NCI-H2196 treated with DMSO at 0.1 percent for 48 hours (cell line): ENCODE data around the gene PRKAR1A.
"Not testable (repeated sequence)": the region's sequence is repeated elsewhere in the genome, so short reads cannot be mapped to it uniquely, and the experiment has no call there.

Experiments used
- DNase-seq: peaks from one replicate; lab custom pipeline; 2025; ENCODE audit not compliant: unreplicated experiment; lab: John Stamatoyannopoulos, UW

The PRKAR1A gene

DNA sequence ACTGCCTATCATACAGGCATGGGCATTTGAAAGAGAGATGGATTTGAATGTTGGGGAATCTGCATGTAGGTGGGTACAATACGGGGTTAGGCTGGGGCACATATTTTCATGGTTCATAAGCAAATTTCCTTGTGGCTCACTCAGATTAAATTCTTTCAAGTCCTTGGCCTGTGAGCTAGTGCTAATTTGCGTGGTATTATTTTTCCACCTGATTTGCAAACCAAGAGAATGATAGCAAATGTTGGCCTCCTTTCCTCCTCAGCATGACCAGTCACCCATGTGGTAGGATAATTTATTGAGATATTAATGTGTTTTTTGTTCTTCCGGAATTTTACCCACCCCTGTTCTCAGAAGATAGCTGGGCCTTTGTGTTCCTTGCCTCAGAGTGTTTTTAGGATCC, 66.0 kb downstream of the PRKAR1A start:
- no peak for DNase-seq

DNA sequence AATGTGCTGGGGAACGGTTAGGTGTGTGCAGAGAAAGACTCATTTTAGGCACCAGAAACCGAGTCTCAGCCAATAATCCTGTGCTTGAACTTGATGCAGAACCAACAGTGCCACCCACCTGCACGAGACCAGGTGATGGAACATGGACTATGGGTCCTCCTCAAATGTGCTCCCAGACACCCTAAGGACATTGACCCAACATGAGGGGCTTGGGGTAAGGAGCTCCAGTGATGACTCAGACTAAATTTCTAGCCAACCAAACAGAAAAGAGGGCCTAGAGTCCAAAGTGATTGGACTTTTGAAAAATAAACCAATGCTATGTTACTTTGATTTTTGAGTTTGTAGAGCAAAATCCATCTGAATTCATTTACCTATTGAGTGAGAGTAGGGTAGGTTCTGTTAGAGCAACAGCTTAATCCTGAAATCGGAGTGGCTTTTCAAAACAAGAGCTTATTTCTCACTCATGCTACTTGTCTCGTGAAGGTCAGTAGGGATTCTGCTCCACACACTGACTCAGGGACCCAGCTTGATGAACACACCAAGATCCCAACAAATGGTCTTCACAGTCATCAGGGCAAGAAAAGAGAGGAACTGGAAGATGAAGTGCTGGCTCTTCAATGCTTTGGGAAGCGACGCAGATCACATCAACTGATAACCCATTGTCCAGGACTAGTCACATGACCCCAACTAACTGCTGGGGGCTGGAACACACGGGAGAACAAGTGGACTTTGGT, 67.1 kb downstream of the PRKAR1A start:
- no peak for DNase-seq

DNA sequence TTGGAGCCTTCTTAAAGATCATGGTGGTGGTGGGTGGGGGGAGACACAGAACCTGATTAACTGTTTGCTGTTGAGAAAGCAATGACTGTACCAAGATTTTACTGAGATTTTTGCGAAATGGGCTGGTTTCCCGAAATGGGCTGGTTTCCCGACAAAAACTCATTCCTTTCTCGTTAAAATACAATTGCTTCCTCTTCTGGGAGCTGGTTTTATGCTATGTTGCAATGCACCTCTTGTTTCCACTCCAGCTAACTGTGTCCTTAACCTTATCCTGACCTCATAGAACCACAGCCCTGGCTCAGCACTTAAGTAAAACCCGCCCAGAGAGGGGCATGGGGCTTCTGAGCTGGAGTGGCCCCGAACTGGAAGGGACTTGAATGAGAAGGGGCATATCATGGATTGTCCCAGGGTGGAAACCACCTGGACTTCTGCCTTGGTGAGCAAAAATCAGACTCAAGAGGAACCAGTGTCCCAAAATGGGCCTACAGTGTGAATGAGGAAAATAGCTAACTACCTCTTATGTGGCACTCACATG, 68.1 kb downstream of the PRKAR1A start:
- no peak for DNase-seq

DNA sequence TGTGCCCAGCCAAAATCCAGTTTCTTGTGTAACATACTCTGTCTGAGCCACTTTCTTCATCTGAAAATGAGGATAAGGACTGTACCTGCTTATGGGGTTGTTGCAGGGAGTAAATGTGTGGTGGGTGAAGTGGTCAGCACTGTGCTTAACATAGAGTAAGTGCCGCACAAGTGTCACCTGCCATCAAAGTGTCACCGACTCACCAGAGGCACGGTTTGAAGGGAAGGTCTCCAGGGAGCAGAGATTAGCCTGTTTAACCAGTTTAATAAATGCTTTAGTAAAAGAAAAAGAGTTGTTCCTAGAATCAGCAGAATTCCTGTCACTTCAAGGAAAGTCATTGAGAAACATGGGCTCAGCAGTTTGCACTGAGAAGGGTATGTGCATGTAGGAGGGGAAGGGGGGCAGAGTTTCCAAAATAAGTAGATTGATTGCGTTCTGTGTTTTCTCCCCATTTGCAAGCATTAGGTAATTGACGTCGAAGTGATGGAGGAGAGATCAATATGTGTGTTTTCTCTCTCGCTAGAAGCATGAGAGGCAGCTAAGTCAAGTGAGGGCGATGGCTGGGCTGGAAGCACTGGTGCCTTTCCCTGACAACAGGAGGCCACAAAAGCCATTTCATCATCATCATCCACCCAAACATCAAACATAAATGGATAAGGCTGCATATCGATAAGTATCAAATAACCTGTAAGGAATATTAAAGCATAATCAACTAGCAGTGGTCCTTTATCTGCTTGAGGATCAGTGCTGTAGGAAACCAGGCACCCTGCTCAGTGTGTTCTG, 69.8 kb downstream of the PRKAR1A start:
- no peak for DNase-seq

DNA sequence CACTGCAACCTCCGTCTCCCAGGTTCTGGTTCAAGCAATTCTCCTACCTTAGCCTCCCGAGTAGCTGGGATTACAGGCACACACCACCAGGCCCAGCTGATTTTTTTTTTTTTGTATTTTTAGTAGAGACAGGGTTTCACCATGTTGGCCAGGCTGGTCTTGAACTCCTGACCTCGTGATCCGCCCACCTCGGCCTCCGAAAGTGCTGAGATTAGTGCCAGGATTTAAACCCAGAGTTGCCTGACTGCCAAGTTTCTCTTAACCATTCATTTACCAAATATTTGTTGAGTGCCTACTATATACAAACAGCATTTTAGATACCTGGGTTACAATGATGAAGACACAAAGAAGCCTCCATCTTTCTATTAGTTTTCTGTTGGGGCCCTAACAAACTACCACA, 70.6 kb downstream of the PRKAR1A start:
- DNase-seq, result not testable (repeated sequence)

DNA sequence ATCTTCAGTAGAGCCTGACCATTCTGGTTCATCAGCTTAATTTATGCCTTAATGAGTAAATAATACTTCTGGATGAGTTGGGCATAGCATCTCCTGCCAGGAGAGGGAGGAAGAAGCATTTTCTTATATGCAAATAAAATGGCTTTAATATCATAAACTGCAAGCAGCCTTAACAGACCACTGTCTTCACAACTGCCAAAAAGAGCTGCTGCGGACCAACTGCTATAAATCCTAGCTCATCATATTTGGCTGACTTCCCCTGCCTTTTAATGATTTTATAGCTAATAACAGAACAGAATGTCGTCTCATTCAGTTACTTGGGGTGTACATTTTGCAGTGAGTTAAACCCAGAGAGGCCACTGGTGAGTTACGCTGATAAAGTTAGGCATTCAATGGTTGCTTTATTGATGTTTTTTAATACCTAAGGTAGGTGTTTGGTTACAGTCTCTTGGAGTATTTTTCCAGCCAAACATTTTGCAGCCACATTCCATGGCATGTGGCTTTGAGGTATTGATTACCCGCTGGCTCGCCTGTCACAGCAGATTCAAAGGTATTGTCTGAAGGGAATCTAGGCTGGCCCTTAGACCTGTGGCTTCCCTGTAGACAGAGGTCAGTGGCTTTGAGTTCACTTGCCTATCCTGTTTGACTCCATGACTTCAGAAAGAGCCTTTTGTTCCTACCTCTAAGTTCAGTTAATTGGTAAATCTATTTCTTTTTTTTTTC, 72.5 kb downstream of the PRKAR1A start:
- no peak for DNase-seq

DNA sequence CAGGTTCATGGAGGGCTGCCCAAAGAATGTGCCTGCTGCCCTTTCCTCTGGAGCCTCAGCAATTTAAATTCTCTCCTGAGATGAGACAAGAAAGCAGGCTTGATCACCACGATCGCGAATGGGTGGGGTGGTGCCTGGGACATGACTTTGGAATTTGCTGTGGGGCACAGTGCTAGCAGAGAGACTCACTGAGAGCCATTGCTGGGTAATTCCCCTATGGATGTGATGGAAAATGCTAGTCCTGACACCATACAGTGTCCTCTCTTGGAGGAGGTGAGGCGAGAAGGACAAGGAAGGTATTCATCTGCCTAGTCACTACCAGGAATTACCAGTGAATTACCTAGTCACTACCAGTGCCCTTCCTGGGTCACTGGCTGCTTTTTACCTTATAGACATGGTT, 73.4 kb downstream of the PRKAR1A start:
- no peak for DNase-seq

DNA sequence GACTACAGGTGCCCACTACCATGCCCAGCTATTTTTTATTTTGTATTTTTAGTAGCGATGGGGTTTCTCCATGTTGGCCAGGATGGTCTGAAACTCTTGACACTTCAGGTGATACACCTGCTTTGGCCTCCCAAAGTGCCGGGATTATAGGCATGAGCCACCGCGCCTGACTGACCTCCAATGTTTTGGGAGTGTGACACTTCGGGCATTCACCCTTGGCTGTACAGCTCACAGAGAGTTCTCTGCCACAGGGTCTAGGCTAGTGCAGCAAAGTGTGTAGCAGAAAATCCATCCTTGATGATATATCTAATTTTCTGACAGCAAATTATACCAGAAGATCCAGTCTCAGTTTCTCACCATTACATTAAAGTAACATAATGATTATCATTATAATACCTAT, 74.8 kb downstream of the PRKAR1A start:
- no peak for DNase-seq

DNA sequence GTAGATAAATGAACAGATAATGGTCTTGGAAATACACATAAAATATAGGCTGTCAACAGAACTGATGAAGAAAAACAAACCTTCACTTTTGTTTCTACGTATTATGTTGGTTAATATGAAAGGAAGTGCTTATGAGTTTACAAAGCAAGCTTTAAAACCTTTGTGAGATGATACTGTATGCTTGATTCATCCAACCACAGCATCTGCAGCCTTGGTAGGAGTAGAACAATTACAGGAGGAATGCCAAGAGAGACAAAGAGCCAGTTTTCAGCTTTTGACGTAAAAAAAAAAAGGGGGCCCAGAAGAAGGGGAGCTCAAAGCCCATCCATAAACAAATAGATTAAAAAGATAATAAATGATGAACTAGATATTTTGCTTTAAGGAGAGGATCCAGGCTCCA, 75.6 kb downstream of the PRKAR1A start:
- DNase-seq, result no peak

DNA sequence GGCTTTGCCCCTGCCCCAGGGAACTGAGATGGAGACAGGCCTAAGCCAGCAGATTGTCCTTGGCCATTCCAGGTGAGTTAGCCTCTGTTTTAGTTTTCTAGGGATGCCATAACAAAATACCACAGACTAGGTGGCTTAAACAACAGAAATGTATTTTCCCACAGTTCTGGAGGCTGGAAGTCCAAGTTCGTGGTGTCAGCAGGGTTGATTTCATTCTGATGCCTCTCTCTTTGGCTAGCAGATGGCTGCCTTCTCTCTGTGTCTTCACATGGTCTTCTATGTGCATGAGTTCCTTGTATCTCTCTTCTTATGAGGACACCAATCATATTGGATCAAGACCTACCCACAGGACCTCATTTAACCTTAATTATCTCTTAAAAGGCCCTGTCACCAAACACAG, 76.1 kb downstream of the PRKAR1A start:
- no peak for DNase-seq

DNA sequence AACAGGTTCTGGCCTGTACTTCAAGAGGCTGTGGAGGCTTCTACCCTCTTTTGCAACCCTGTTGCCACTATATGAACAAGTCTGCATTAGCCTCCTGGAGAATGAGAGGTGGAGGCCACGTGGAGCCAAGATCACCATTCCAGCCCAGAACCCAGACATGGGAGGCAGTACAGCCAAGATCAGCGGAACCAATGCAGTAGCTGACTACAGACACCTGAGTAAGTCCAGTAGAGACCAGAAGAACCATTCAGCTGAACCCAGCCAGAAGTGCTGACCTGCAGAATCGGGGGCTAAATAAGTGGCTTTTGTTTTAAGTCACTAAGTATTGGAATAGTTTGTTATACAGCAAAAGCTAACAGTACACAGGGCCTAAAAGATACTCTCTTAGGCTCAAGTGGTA, 76.9 kb downstream of the PRKAR1A start:
- DNase-seq, result no peak

DNA sequence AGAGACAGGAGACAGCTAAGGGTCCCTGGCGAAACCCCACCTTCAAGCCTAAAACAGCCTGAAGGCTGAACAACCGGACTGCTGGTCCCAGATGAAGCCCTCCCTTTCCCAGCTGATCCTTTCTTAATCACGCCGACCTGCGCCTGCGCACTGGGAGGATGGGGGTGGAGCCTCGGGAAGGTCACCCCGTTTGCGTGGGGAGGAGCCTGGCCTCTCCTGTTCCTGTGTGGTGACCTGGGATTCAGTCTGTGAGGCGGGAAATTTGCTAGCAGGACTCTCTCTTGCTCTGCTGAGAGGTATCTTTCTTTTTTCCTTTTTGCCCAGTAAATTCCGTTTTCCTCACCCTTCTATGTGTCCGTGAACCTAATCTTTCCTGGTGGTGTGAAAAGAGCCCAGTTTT, 79.4 kb downstream of the PRKAR1A start:
- DNase-seq, result no peak

DNA sequence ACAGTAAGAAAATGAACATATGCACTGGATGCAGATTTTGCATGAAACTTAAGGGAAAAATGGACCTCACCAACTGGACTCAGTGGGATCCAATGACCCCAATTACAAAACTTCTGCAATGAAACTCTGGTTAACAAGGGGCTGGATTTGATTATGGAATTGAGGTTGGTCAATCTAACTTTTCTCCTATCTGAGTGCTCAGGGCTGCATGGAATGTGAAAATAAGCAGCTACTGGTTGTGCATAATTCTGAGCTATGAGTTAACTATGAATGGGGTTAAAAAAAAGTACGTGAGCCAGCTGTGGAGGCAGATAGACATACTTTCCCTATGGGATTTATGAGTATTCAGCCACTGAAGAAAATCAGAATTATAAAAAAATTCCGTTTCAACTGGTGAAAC, 79.8 kb downstream of the PRKAR1A start:
- no peak for DNase-seq

DNA sequence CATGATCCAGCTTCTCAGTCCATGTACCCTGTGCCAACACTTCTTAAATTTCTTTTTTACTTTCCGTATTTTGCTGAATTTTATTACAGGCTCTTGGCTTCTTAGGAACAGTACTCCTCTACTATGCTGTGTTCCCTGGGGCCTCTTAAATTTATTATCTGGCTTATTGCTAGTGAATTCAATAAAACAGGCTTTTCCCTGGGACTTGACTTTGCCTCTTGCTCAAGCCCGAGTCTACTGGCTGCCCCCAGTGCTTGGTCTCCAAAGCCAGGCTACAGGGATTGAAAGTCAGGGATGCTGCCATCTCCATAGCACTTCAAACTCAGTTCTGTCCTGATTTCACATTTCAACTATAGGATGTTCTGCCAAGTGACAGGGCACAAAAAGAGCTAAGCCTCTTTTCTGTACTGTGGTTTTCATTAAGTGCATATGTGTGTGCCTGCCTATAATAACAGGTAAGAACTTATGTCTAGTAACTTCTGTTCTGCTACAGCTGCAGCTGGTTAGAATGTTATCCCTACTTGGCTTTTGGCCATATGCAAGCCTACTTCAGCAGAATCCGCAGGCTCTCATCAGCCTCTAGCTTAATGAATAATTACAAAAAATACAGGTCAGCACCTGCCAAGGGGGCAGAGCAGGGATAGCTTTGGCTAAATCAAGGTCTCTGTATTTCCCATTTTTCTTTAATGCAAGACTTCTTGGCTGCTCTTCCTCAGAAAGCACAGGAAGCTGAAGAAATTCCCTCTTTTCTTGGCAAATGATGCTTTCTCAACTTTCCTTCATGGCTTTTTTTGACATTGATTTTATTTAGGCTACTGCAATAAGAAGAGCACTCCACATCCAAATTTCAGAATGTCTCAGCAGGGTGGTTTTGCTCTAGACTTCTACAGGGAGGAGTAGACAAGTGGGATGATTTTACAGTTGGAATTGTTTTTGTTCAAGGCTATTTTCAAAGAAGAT, 80.7 kb downstream of the PRKAR1A start:
- DNase-seq, result no peak

DNA sequence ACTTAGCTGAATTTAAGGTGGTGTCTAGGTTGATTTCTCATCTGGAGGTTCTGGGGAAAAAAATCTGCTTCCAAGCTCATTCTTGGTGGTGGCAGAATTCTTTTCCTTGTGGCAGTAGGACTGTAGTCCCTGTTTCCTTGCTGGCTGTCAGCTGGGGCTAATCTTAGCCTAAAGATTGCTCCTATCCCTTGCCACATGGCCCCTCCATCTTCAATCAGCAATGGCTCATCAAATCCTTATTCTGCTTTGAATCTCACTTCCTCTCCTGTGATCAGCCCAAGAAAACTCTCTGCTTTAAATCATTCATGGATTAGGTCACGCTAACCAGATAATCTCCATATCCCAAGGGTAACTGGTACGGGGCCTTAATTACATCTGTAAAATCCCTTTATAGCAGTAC, 82.3 kb downstream of the PRKAR1A start:
- no peak for DNase-seq

DNA sequence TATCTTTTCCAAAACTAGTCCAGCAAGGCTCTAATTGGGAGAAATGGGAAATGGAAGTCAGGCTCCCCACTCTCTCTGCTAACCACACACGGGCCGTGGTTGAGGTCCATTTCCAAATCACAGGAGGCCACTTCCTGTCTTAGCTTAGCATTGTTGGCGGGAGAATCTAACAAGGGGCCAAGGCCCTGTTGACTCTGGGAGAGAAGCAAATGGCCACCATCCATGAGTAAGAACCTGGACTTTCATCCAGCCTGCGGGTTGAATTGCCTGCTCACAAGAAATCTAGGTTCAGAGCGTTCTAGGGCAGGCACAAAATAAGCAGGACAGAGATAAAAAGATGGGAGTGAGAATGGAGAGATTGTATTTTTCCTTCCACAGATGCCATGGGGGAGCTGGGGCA, 83.3 kb downstream of the PRKAR1A start:
- no peak for DNase-seq

DNA sequence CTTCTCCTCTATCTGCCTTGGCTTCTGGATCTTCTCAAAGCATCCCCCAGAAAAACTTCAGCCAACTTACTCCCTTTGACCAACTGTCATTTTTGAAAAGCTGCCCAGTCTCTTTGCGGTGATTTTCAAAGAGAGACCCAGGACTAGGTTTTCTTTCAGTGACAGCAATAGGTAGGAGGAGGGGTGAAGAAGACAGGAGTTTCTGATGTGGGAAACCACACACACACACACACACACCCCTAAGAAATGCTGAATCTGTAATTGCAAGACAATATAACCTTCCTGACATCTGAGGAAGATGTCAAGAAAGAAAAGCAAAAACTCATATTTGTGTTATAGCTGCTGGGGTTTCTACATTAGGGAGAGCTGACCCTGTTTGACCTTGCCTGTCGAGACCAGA, 83.8 kb downstream of the PRKAR1A start:
- DNase-seq, result no peak

DNA sequence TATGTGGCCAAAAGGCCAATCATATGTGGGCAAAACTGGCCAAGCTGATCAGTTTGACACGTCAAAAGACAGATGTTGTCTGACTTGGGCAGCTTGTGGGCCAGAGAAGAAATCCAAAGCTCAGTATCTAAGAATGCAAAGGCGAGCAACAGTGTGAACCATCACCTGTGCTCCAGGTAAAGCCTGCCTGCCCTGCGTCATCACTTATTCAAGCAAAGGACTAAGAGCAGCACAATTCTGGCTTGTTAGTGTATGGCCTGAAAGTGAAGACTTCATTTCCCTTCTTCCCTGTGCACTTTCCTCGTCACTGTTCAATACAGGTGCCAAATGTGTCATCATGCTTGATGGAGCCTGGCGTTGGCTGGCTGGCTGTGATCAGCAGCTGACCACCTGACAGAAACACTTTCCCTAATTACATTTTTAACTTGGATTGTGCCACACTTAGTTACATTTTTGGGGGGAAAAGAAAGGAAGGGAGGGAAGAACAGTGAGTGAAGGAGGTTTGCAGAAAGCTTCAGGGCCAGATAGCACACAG, 84.2 kb downstream of the PRKAR1A start:
- no peak for DNase-seq

DNA sequence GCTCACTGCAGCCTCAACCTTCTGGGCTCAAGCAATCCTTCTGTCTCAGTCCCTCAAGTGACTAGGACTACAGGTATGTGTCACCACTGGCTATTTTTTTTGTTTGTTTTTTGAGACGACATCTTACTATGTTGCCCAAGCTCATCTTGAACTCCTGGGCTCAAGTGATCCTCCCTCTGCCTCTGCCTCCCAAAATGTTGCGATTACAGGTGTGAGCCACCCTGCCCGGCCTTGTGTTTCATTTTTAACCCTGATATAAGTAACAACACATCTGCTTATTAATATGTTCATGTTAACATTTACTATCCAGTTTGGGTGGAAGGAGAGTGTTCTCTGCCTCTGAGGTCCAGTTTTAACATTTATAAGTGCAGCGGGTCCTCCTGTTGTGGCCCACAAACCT, 85.8 kb downstream of the PRKAR1A start:
- no peak for DNase-seq

DNA sequence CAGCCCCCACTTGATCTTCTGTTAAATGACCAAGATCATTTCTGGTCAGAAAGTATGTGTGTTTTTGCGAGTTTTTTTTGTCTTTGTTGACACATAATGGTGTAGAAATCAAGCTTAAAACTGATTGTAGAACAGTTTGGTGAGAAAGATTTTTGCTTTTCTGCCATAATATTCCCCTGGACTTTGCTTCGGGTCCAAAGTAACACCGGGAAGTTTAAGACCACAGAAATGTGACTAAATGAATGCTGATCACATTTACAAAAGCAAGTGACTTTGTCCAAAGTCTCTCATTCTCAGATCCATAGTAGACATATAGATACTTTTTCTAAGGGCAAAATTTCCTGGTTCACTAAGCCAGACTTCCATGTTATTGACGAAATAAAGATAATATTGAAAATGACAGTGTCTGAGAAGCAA, 86.3 kb downstream of the PRKAR1A start:
- DNase-seq, result no peak
